ENCODE measurements around the gene STAC3.

The STAC3 gene

GRCh38 chr12:57196956-57197355, 54.0 kb downstream of the STAC3 start:
- ChIA-PET POLR2A (no interaction called here), CTCF (interaction anchor here (1.0 to 3.2 kb wide), 3 partner anchors 11 to 16 kb away, joined by 3 to 11 read pairs (median 4); no protein-coding TSS in a partner anchor)
- DNase-seq (ENCODE audit: extremely low spot score), result no peak
- no peak for TF ChIP-seq CTCF (IDR thresholded peaks at IDR 0.05; ENCODE audit: control extremely low read depth, extremely low read depth, low read depth, missing control alignments)

- ChIA-PET CTCF (interaction anchor here (1.4 to 3.2 kb wide), 2 partner anchors 13 to 17 kb away, joined by 4 to 11 read pairs; no protein-coding TSS in a partner anchor), POLR2A (no interaction called here)
- DNase-seq (ENCODE audit: extremely low spot score), result no peak
Measured at GRCh38 chr12:57196439-57196838, 54.5 kb downstream of the STAC3 start.

GRCh38 chr12:57195611-57196371, 55.2 kb downstream of the STAC3 start:
- no peak for DNase-seq (ENCODE audit: extremely low spot score)
- ChIA-PET POLR2A (no interaction called here), CTCF (interaction anchor here (1.4 to 3.2 kb wide), 2 partner anchors 13 to 18 kb away, joined by 4 to 11 read pairs; no protein-coding TSS in a partner anchor)
- TF ChIP-seq CTCF (IDR thresholded peaks at IDR 0.05; ENCODE audit: control extremely low read depth, extremely low read depth, low read depth, missing control alignments), result no peak

More at GRCh38 chr12:57196439-57196838, 54.5 kb downstream of the STAC3 start:
- no peak for TF ChIP-seq CTCF (IDR thresholded peaks at IDR 0.05; ENCODE audit: control extremely low read depth, extremely low read depth, low read depth, missing control alignments)

DNA sequence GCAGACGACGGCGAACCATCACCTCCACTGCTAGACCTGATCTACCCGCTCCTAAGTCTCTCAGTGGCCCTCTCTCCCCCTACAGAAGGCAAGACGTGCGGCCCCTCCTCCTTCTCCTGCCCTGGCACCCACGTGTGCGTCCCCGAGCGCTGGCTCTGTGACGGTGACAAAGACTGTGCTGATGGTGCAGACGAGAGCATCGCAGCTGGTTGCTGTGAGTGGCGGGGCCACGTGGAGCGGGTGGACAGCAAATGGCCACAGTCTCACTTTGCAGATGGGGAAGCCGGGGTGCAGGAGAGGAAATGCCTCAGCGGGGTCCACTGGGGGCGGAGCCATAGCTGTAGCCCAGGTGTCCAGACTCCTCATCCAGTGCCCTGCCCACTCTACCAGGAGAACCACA, 55.8 kb downstream of the STAC3 start:
- no peak for TF ChIP-seq CTCF (IDR thresholded peaks at IDR 0.05; ENCODE audit: control extremely low read depth, extremely low read depth, low read depth, missing control alignments)
- no peak for DNase-seq (ENCODE audit: extremely low spot score)
- POLR2A ChIA-PET, result no interaction called here
- CTCF ChIA-PET, result interaction anchor here (2.7 kb wide), 1 partner anchor 13 kb away, joined by 10 read pairs; no protein-coding TSS in a partner anchor

- no peak for TF ChIP-seq CTCF (IDR thresholded peaks at IDR 0.05; ENCODE audit: control extremely low read depth, extremely low read depth, low read depth, missing control alignments)
- ChIA-PET POLR2A (no interaction called here), CTCF (interaction anchor here (1.3 to 2.7 kb wide), 3 partner anchors 12 to 21 kb away, joined by 5 to 10 read pairs (median 6); no protein-coding TSS in a partner anchor)
- no peak for DNase-seq (ENCODE audit: extremely low spot score)
Measured at GRCh38 chr12:57194253-57194652, 56.7 kb downstream of the STAC3 start.

DNA sequence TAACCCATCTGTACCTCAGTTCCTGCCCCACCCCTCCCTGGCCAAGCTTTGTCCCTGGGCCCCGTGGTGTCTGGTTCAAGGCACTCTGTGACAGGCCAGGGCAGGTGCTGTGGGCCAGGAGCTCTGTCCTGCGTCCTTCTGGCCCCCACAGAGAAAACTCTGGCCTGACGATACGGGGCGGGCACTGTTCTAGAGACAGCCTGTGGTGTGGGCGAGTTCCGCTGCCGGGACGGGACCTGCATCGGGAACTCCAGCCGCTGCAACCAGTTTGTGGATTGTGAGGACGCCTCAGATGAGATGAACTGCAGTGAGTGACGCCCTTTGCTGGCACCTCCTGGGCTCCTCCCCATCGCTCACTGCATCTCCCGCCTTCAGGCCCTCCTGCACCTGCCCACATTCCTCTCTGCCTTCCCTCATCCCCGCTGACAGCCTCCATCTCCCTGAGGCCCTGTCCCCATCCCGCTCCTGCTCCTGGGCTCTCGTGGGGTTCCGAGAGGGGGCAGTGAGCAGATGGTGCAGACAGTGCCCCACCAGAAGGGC, 57.2 kb downstream of the STAC3 start:
- CTCF ChIA-PET, result interaction anchor here (1.3 to 2.7 kb wide), 3 partner anchors 11 to 21 kb away, joined by 5 to 10 read pairs (median 6); no protein-coding TSS in a partner anchor
- POLR2A ChIA-PET, result no interaction called here

More for the DNA sequence above, 57.2 kb downstream of the STAC3 start:
- DNase-seq (ENCODE audit: extremely low spot score), result no peak
- TF ChIP-seq CTCF (IDR thresholded peaks at IDR 0.05; ENCODE audit: control extremely low read depth, extremely low read depth, low read depth, missing control alignments), result no peak

Measured in GM10248 (cell line).